ENCODE measurements around the gene GGCT.

Gene GGCT

GRCh38 chr7:30453921-30454320 lies 50.7 kb downstream of the GGCT start:
- TF ChIP-seq GLIS3 (CRISPR knock-in tag; IDR thresholded peaks at IDR 0.05) (no peak), ZNF565 (CRISPR knock-in tag; conservative IDR thresholded peaks at IDR 0.05; ENCODE audit: low read depth) (no peak)
- ATAC-seq, result no peak

GRCh38 chr7:30453016-30453415 lies 51.6 kb downstream of the GGCT start:
- TF ChIP-seq ZNF8 (CRISPR knock-in tag; IDR thresholded peaks at IDR 0.05) (no peak), POU6F1 (CRISPR knock-in tag; IDR thresholded peaks at IDR 0.05; ENCODE audit: borderline replicate concordance, low read depth) (no peak), GLIS3 (CRISPR knock-in tag; IDR thresholded peaks at IDR 0.05) (no peak)
- no peak for ATAC-seq

GRCh38 chr7:30452280-30452930 lies 52.2 kb downstream of the GGCT start:
- TF ChIP-seq ARNTL (CRISPR knock-in tag; IDR thresholded peaks at IDR 0.05; ENCODE audit: borderline replicate concordance, low read depth) (no peak), CSRNP3 (CRISPR knock-in tag; IDR thresholded peaks at IDR 0.05) (no peak), ZFP30 (CRISPR knock-in tag; IDR thresholded peaks at IDR 0.05) (no peak), SNAI2 (CRISPR knock-in tag; IDR thresholded peaks at IDR 0.05) (no peak), TSHZ2 (CRISPR knock-in tag; IDR thresholded peaks at IDR 0.05) (no peak), PPARA (CRISPR knock-in tag; IDR thresholded peaks at IDR 0.05; ENCODE audit: borderline replicate concordance) (no peak)
- ATAC-seq, result no peak

GRCh38 chr7:30451539-30452279 lies 52.9 kb downstream of the GGCT start:
- ATAC-seq, result no peak
- TF ChIP-seq TSHZ2 (CRISPR knock-in tag; IDR thresholded peaks at IDR 0.05) (no peak), ISL1 (CRISPR knock-in tag; IDR thresholded peaks at IDR 0.05) (no peak), ZNF8 (CRISPR knock-in tag; IDR thresholded peaks at IDR 0.05) (no peak)

- TF ChIP-seq ZNF70 (CRISPR knock-in tag; IDR thresholded peaks at IDR 0.05) (no peak), SNAI2 (CRISPR knock-in tag; IDR thresholded peaks at IDR 0.05) (no peak), CSRNP3 (CRISPR knock-in tag; IDR thresholded peaks at IDR 0.05) (no peak), ZC3H10 (CRISPR knock-in tag; IDR thresholded peaks at IDR 0.05) (no peak), ESRRG (CRISPR knock-in tag; IDR thresholded peaks at IDR 0.05) (no peak), CREB5 (CRISPR knock-in tag; IDR thresholded peaks at IDR 0.05; ENCODE audit: low read depth) (no peak), TOX (CRISPR knock-in tag; IDR thresholded peaks at IDR 0.05; ENCODE audit: borderline replicate concordance) (no peak), ZFP3 (CRISPR knock-in tag; IDR thresholded peaks at IDR 0.05) (no peak), CSDC2 (CRISPR knock-in tag; IDR thresholded peaks at IDR 0.05) (no peak), ARNTL (CRISPR knock-in tag; IDR thresholded peaks at IDR 0.05; ENCODE audit: borderline replicate concordance, low read depth) (no peak), ZFP30 (CRISPR knock-in tag; IDR thresholded peaks at IDR 0.05) (no peak)
- ATAC-seq, result no peak
Observed at GRCh38 chr7:30450983-30451497, 53.6 kb downstream of the GGCT start.

Measured in SK-N-SH treated with all-trans-retinoic acid at 6 μM for 48 hours (cell line).